KBM-7 (cell line): ENCODE data around the gene CDH13.
A peak's percentile ranks its signal among the peaks of the same experiment; 100 is the strongest.

Source experiments
- DNase-seq: peaks from one replicate; pipeline ENCODE4 v3.0.0-alpha.2; 2015
- in situ Hi-C: fragments of 300-500 bp; cut with MboI; formaldehyde crosslinking; loops from 2 replicates; pipeline ENCODE4 v1.14.3; 2020; ENCODE audit warnings: low sequenced_read_pairs, low pct_unique_long_range_greater_than_20kb, mixed read lengths

CDH13 gene

GRCh38 chr16:83312718-83313245, 686.0 kb downstream of the CDH13 start:
- no peak for DNase-seq
- in situ Hi-C loops = no loop called here

GRCh38 chr16:83315271-83315670, 688.5 kb downstream of the CDH13 start:
- DNase-seq = no peak
- in situ Hi-C loops = no loop called here

- in situ Hi-C loops = no loop called here
- DNase-seq = no peak
Observed at GRCh38 chr16:83316458-83316857, 689.7 kb downstream of the CDH13 start.

- no peak for DNase-seq
- in situ Hi-C loops = no loop called here
Observed at GRCh38 chr16:83318390-83318789, 691.6 kb downstream of the CDH13 start.

GRCh38 chr16:83328936-83329335, 702.2 kb downstream of the CDH13 start:
- DNase-seq = no peak
- in situ Hi-C loops = no loop called here

- in situ Hi-C loops = no loop called here
- no peak for DNase-seq
Observed at GRCh38 chr16:83329441-83329840, 702.7 kb downstream of the CDH13 start.

GRCh38 chr16:83330251-83330650, 703.5 kb downstream of the CDH13 start:
- in situ Hi-C loops = no loop called here
- no peak for DNase-seq

GRCh38 chr16:83335076-83335475, 708.3 kb downstream of the CDH13 start:
- in situ Hi-C loops = no loop called here

GRCh38 chr16:83336603-83337002, 709.8 kb downstream of the CDH13 start:
- in situ Hi-C loops = no loop called here
- DNase-seq = no peak

More at GRCh38 chr16:83335076-83335475, 708.3 kb downstream of the CDH13 start:
- no peak for DNase-seq

- in situ Hi-C loops = no loop called here
- DNase-seq = no peak
Observed at GRCh38 chr16:83338138-83338537, 711.4 kb downstream of the CDH13 start.

- peak; percentile 4 for DNase-seq
- in situ Hi-C loops = no loop called here
Observed at GRCh38 chr16:83338941-83339340, 712.2 kb downstream of the CDH13 start.

GRCh38 chr16:83343935-83344366, 717.2 kb downstream of the CDH13 start:
- DNase-seq = no peak
- in situ Hi-C loops = no loop called here

GRCh38 chr16:83345846-83346640, 719.3 kb downstream of the CDH13 start:
- no peak for DNase-seq
- in situ Hi-C loops = no loop called here

GRCh38 chr16:83348991-83349390, 722.2 kb downstream of the CDH13 start:
- in situ Hi-C loops = no loop called here
- DNase-seq = no peak

DNA sequence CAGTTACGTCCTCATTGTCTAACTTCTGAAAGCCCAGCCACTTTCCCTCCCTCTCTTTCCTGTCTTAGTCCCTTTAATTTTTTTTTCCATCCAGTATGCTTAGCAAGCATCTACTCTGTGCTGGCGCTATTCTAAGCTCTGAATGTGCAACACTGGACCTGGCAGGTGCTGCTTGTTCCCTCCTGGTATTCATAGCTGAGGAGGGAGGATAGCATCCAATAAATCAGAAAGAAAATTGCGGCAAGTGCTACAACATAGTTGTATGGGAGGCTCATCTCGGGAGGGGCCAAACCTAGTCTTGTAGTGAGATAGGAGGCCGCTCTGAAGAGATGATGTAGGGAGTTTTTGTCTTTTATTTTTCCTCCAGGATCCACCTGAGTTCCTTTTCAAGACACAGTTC, 723.7 kb downstream of the CDH13 start:
- in situ Hi-C loops = no loop called here
- no peak for DNase-seq

DNA sequence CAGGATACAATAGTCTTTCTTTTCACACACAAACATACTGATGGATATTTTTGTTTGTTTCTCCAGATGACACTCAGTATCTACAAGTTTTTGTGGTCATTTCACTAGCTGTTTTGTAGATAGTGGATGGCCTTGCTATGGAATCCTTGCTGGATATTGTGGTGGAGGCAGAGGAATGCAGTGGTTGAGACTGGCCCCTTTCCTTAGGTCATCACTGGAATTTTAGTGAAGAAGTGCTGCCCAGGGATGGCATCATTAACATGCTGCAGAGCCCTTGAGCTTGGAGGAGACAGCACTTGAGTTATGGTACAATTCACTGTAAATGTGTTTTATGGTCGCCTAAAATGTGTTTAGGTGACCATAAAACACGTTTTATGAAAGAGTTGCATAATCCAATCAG, 725.1 kb downstream of the CDH13 start:
- in situ Hi-C loops = no loop called here
- DNase-seq = no peak

GRCh38 chr16:83353241-83353640, 726.5 kb downstream of the CDH13 start:
- in situ Hi-C loops = no loop called here
- DNase-seq = no peak

DNA sequence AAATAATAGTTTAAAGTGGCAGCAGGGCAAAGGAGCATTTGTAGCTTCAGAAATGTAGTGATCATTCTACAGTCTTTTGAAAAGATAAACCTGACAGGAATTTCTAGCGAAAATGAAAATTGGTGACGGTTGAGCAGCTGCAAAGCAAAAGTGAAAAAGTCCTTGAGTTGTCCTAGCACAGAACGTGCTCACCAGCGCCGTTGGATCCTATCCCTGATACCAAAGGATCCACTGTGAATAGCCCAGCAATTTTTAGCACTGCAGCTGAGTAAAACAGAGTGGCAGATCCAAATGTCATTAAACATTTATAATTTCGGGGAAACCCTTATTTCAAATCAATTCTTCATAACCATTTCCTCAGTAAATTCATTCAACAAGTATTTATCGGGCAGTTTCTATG, 727.2 kb downstream of the CDH13 start:
- DNase-seq = no peak
- in situ Hi-C loops = no loop called here

- in situ Hi-C loops = no loop called here
- DNase-seq = peak; percentile 0
Observed at GRCh38 chr16:83355570-83356218, 728.9 kb downstream of the CDH13 start.

- peak; percentile 28 for DNase-seq
- in situ Hi-C loops = no loop called here
Observed at GRCh38 chr16:83356266-83356665, 729.5 kb downstream of the CDH13 start.
